ENCODE results near the gene METAP1D. TPM values are rescaled to one million over a fixed set of nuclear protein-coding genes. Genes with fewer than 3 reads are reported as not detected.
A peak's percentile ranks its signal among the peaks of the same experiment; 100 is the strongest.

The METAP1D gene
- total RNA-seq, 4 donors from 2014 or later = 0.75 to 6.4 (median 3.6) TPM

DNA sequence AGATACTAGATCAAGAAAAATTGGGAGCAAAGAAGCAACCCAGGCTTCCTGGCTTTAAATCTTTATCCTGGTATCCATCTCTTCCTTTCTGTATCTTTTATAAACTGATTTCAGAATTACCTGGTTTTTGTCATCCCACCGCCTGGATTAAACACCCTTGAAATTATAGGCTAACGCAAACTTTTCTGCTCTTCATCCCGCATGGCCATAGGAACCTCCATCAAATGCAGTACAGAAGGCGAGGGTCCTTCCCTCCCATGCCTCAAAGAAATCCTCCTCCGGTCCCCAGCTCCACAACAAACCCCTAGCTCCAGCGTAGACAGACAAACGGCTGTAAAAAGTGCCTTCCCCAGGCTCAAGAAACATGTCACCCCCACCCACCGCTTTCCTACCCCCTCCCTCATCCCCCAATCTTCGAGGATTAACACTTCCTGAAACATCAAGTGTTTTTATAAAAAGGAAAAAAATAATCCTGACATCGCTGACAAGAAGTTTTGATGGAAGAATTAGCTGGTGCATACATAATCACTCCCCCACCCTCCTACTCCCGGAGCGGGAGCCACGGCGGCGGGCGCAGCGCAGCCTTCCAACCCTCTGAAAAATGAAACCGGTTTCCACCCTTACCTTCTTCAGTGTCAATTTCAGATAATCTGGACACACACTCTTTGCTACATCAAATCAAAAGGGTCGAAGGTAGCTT is 93.1 kb downstream of the METAP1D start:
- H3K4me3 ChIP-seq = no peak overlapping the region
- no peak overlapping the region for H3K27ac ChIP-seq
- no peak for DNase-seq
- H3K9me3 ChIP-seq = no peaks in the 10 kb centered on the region
- TF ChIP-seq POLR2AphosphoS5 (IDR thresholded peaks at IDR 0.05) (no peak), EP300 (IDR thresholded peaks at IDR 0.05; ENCODE audit: low read depth) (no peak)
- H3K36me3 ChIP-seq = no peaks in the 10 kb centered on the region
- 8 to 15% methylated on average over 10 to 19 of the region's 19 CpGs for WGBS, 2 donors (ENCODE audit: low coverage in 1 of 2)
- intact Hi-C loops (cut with DNase I; ENCODE audit: low total_unique reads) (no loop called here), in situ Hi-C loops (cut with MboI; ENCODE audit: low pct_ligation_motif_present in 1 of 4, low pct_unique_long_range_greater_than_20kb in 1 of 4, low sequenced_read_pairs in 3 of 4) (no loop called here)
- H3K4me1 ChIP-seq = peaks cover 28 to 40% (median 31%) of the 10 kb centered on the region in 4 donors
- H3K27me3 ChIP-seq = peaks cover 100% of the 10 kb centered on the region

DNA sequence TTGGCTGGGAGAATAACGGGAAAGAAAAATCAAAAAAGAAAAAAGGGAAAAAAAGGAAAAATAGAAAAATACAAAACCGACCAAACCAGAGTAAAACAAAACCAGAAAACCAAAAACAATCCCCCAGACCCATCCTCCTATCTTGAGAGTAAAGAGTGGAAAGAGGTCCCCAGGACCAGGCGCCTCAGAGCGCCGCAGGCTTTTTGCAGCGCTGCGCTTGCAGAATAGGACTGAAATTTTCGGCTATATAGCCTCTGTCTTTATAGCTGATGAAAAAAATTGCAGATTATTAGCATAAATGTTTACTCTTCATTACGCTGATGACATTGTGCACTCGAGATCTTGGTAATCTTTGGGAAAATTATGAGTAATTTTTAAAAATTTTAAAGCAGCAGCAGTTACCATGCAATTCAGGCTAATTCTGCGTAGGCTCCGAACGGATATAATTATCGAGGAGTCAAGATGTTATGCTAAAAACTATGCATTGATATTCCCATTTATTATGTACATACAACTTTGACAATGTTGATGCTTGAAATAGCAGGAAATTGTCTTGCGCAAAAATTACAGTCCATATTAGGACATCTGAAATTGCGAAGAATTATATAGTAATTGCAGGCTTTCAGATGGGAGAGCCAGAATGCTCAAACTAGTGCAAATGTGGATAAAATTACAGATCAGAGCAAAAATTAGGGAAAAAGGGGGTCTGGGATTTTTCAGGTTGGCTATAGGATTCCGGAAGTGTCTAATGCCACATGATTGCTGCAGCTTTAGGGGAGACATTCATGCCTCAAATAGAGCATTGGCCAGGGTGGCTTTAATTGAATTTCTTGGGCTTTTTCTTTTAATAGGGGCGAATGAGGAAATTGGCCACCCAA is 93.9 kb downstream of the METAP1D start:
- TF ChIP-seq, protein P1, sequence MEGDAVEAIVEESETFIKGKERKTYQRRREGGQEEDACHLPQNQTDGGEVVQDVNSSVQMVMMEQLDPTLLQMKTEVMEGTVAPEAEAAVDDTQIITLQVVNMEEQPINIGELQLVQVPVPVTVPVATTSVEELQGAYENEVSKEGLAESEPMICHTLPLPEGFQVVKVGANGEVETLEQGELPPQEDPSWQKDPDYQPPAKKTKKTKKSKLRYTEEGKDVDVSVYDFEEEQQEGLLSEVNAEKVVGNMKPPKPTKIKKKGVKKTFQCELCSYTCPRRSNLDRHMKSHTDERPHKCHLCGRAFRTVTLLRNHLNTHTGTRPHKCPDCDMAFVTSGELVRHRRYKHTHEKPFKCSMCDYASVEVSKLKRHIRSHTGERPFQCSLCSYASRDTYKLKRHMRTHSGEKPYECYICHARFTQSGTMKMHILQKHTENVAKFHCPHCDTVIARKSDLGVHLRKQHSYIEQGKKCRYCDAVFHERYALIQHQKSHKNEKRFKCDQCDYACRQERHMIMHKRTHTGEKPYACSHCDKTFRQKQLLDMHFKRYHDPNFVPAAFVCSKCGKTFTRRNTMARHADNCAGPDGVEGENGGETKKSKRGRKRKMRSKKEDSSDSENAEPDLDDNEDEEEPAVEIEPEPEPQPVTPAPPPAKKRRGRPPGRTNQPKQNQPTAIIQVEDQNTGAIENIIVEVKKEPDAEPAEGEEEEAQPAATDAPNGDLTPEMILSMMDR (IDR thresholded peaks at IDR 0.05) = no peak
- TF ChIP-seq POLR2AphosphoS5 (IDR thresholded peaks at IDR 0.05) (no peak), POLR2A (IDR thresholded peaks at IDR 0.05) (no peak), EP300 (IDR thresholded peaks at IDR 0.05; ENCODE audit: low read depth) (no peak)
- Histone ChIP-seq H3K27ac (no peak overlapping the region), H3K27me3 (peaks cover 100% of the 10 kb centered on the region), H3K4me3 (no peak overlapping the region), H3K9me3 (no peaks in the 10 kb centered on the region), H3K36me3 (no peaks in the 10 kb centered on the region), H3K4me1 (peaks cover 28 to 36% (median 33%) of the 10 kb centered on the region in 4 donors)
- no peak for DNase-seq
- 14 to 19% methylated on average over 16 to 18 of the region's 18 CpGs for WGBS, 2 donors (ENCODE audit: low coverage in 1 of 2)
- intact Hi-C loops (cut with DNase I; ENCODE audit: low total_unique reads) = no loop called here
- in situ Hi-C loops (cut with MboI; ENCODE audit: low pct_ligation_motif_present in 1 of 4, low pct_unique_long_range_greater_than_20kb in 1 of 4, low sequenced_read_pairs in 3 of 4) = no loop called here

DNA sequence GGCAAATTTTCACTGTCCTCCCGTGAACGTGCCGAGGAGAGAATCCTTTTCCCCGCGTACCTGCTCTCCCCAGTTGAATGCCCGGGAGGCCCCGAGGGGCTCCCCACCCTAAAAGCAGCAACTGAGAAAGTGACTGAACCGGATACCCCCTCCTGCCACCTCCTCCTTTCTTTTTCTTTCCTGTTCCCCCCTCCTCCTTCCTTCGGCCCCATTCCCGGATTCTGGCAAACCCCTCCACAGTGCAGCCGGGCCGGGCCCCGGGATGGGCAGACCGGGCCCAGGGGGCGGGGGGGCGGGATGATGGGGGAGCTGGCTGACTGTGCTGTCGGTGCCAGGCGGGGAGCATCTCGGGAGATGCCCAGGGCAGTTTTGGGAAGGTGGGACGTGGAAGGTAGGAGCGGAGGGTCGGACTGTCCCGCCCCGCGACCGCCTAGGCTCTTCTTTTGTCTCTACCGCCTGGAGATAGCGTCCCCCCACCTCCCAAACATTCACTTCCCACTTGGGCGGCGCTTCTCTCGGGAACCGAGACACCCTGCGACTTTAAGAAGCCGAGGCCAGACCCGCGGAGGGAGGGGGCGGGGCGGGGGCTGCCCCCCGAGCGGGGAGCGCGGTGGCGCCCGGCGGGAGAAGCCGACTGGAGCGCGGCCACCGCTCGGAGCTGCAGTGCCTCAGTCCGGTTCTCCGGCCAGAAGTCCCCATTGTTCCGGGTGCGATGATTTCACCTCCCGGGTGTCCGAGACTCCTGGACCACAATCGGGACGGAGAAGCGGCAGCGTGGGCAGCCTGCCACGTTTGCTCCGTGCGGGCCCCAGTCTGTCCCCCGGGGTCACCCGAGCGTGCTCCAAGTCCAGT is 94.8 kb downstream of the METAP1D start:
- H3K27me3 ChIP-seq = peaks cover 100% of the 10 kb centered on the region
- no peak for DNase-seq
- WGBS, 2 donors (ENCODE audit: low coverage in 1 of 2) = 3% methylated on average over 22 to 34 of the region's 66 CpGs
- in situ Hi-C loops (cut with MboI; ENCODE audit: low pct_ligation_motif_present in 1 of 4, low pct_unique_long_range_greater_than_20kb in 1 of 4, low sequenced_read_pairs in 3 of 4) (no loop called here), intact Hi-C loops (cut with DNase I; ENCODE audit: low total_unique reads) (no loop called here)
- peak overlapping the region; percentile 10 to 46 (median 24) for H3K4me3 ChIP-seq
- H3K9me3 ChIP-seq = no peaks in the 10 kb centered on the region
- no peaks in the 10 kb centered on the region for H3K36me3 ChIP-seq
- no peak overlapping the region for H3K27ac ChIP-seq
- TF ChIP-seq POLR2AphosphoS5 (IDR thresholded peaks at IDR 0.05) (no peak), POLR2A (IDR thresholded peaks at IDR 0.05) (no peak), EP300 (IDR thresholded peaks at IDR 0.05; ENCODE audit: low read depth) (no peak)
- TF ChIP-seq, protein P1 (IDR thresholded peaks at IDR 0.05) = no peak
- peaks cover 35 to 43% (median 41%) of the 10 kb centered on the region in 4 donors for H3K4me1 ChIP-seq

DNA sequence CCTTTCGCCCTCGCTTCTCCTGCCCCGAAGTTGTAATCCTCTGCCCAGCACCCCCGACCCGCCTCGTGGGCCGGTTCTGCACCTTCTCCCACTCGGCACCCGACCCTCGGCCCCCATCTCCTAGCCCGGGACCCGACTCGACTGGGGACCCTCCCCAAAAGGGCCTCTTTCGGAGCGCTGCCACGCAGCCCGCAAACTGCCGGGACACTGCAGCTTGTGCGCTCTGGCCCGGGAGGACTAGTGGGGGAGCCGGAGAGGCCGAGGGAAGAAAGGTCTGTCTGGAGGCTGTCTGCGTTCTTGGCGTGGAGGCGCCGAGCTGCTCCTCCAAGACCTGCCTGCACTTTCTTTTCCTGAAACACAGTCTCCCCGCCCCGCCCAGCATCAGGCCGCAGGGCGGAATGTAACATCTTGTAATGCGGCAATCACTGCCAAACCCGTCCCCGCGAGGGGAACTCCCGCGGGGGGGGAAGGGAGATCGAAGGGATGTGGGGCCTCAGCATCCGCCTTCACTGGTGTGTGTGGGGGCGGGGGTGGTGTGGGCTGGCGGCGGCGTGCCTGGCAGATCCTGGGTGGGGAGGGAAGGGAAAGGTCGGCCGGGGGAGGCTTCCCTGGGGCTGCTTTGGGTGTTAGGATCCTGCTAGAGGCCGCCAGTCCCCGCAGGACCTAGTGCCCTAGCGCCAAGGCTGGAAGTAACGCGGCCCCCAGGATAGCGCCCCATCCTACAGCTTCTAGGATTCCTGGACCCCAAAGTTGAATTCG is 95.6 kb downstream of the METAP1D start:
- peaks cover 100% of the 10 kb centered on the region for H3K27me3 ChIP-seq
- H3K4me3 ChIP-seq = peak overlapping the region; percentile 10 to 46 (median 24)
- peak overlapping the region in 1 of 4 donors; percentile 4 for H3K27ac ChIP-seq
- H3K9me3 ChIP-seq = no peaks in the 10 kb centered on the region
- H3K4me1 ChIP-seq = peaks cover 42 to 51% (median 48%) of the 10 kb centered on the region in 4 donors
- TF ChIP-seq EP300 (IDR thresholded peaks at IDR 0.05; ENCODE audit: low read depth) = no peak
- TF ChIP-seq, protein P1 (IDR thresholded peaks at IDR 0.05) = no peak
- TF ChIP-seq POLR2AphosphoS5 (IDR thresholded peaks at IDR 0.05) = peak in 1 of 3 donors; percentile 22
- in situ Hi-C loops (cut with MboI; ENCODE audit: low pct_ligation_motif_present in 1 of 4, low pct_unique_long_range_greater_than_20kb in 1 of 4, low sequenced_read_pairs in 3 of 4) (no loop called here), intact Hi-C loops (cut with DNase I; ENCODE audit: low total_unique reads) (no loop called here)
- no peaks in the 10 kb centered on the region for H3K36me3 ChIP-seq
- DNase-seq = peak; percentile 59
- WGBS, 2 donors (ENCODE audit: low coverage in 1 of 2) = 6% methylated on average over 26 of the region's 51 CpGs; no CpG with 5 or more reads in 1 of the 2 donors
